ENCODE data around the gene SDR9C7.
"Not testable (repeated sequence)": the region's sequence is repeated elsewhere in the genome, so short reads cannot be mapped to it uniquely, and the experiment has no call there.

Gene SDR9C7

GRCh38 chr12:56933826-56934625 is at the start of gene SDR9C7:
Gene SDR9C7, minus strand, starts transcription at chr12:56934408. Its CDS starts 147 bp downstream, at chr12:56934261.
- no peak for DNase-seq

- no peak for DNase-seq
Measured at GRCh38 chr12:56983386-56983785, 49.2 kb upstream of the SDR9C7 start.

GRCh38 chr12:56982578-56983236 is 48.5 kb upstream of the SDR9C7 start:
- DNase-seq, result not testable (repeated sequence)

- no peak for DNase-seq
Measured at GRCh38 chr12:56980941-56981530, 46.8 kb upstream of the SDR9C7 start.

GRCh38 chr12:56980268-56980667 is 46.1 kb upstream of the SDR9C7 start:
- DNase-seq, result no peak

- no peak for DNase-seq
Measured at GRCh38 chr12:56979628-56980027, 45.4 kb upstream of the SDR9C7 start.

GRCh38 chr12:56978397-56979138 is 44.4 kb upstream of the SDR9C7 start:
- DNase-seq, result no peak

- not testable (repeated sequence) for DNase-seq
Measured at GRCh38 chr12:56977361-56977760, 43.2 kb upstream of the SDR9C7 start.

- not testable (repeated sequence) for DNase-seq
Measured at GRCh38 chr12:56974224-56974623, 40.0 kb upstream of the SDR9C7 start.

GRCh38 chr12:56968910-56969309 is 34.7 kb upstream of the SDR9C7 start:
- not testable (repeated sequence) for DNase-seq

- DNase-seq, result not testable (repeated sequence)
Measured at GRCh38 chr12:56965997-56966642, 31.9 kb upstream of the SDR9C7 start.

GRCh38 chr12:56965124-56965523 is 30.9 kb upstream of the SDR9C7 start:
- not testable (repeated sequence) for DNase-seq

- DNase-seq, result not testable (repeated sequence)
Measured at GRCh38 chr12:56963557-56963956, 29.3 kb upstream of the SDR9C7 start.

- DNase-seq, result not testable (repeated sequence)
Measured at GRCh38 chr12:56962247-56962646, 28.0 kb upstream of the SDR9C7 start.

GRCh38 chr12:56958422-56958821 is 24.2 kb upstream of the SDR9C7 start:
- no peak for DNase-seq

- DNase-seq, result no peak
Measured at GRCh38 chr12:56957229-56958052, 23.2 kb upstream of the SDR9C7 start, which contains the start of gene RDH16. Gene RDH16, minus strand, starts transcription at chr12:56957608. Its CDS starts 146 bp downstream, at chr12:56957462.

- no peak for DNase-seq
Measured at GRCh38 chr12:56955631-56956256, 21.5 kb upstream of the SDR9C7 start.

- no peak for DNase-seq
Measured at GRCh38 chr12:56954958-56955355, 20.7 kb upstream of the SDR9C7 start.

- no peak for DNase-seq
Measured at GRCh38 chr12:56954057-56954957, 20.1 kb upstream of the SDR9C7 start.

GRCh38 chr12:56953314-56953713 is 19.1 kb upstream of the SDR9C7 start:
- no peak for DNase-seq

Data from activated T-cell treated with anti-CD3 and anti-CD28 coated beads for 4 hours (primary cell).